ENCODE measurements around the gene COL6A5.

Gene COL6A5

DNA sequence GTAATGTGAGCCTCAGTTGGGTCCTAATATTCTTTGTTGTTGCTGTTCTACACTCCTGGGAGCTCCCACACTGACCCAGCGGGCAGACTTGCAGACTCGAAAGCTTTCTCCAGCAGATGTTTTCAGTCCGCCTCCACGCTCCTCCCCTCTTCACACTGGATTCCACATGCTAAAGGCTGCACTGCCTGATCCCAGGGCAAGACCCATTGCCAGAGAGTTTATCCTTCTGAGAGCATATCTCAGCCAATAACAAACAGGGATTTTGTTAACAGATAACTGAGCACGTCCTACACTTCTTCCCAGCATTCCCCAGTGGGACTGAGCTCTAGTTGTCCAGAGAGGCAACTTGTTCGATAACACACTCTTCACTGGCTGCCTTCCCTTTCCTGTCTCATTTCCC, 163.5 kb downstream of the COL6A5 start:
- DNase-seq (ENCODE audit: extremely low read depth in 1 of 2, low read depth in 1 of 2) = no peak

DNA sequence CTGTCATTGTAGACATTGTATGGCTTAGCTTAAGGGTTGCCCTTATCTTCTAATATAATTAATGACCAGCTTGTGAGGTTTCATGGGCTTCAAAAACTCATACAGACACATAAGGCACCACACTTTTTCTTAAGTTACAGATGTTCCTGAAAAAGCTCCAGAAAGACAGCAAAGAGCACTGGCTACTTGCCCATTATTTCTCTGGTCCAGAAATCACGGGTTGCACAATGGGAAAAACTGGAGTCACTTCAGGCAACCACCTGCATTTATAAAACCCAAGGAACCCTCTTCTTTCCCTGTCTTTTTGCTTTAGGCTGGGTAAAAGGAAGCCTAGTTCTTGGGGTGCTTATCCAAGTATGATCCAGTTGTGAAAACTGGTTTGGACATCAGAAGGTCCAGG, 169.2 kb downstream of the COL6A5 start:
- DNase-seq (ENCODE audit: extremely low read depth in 1 of 2, low read depth in 1 of 2) = no peak

DNA sequence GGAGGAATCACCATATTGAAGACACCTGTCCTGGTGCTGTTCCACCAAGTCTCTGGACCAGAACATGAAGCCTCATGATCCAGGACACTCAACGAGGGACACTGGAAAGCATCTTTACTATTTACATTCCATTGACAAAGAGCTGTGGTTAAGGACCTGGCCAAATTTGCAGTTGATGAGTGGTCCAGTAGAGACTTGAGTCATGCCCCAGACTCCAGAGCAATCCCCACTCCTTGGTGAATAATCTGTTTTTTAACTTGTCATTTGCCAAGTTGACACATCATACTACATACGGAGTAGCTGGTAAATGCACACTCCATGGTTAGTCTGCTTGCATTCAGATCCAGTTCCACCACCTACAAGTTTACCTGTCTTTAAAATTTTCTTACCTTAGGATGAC, 170.3 kb downstream of the COL6A5 start:
- DNase-seq (ENCODE audit: extremely low read depth in 1 of 2, low read depth in 1 of 2) = no peak

DNA sequence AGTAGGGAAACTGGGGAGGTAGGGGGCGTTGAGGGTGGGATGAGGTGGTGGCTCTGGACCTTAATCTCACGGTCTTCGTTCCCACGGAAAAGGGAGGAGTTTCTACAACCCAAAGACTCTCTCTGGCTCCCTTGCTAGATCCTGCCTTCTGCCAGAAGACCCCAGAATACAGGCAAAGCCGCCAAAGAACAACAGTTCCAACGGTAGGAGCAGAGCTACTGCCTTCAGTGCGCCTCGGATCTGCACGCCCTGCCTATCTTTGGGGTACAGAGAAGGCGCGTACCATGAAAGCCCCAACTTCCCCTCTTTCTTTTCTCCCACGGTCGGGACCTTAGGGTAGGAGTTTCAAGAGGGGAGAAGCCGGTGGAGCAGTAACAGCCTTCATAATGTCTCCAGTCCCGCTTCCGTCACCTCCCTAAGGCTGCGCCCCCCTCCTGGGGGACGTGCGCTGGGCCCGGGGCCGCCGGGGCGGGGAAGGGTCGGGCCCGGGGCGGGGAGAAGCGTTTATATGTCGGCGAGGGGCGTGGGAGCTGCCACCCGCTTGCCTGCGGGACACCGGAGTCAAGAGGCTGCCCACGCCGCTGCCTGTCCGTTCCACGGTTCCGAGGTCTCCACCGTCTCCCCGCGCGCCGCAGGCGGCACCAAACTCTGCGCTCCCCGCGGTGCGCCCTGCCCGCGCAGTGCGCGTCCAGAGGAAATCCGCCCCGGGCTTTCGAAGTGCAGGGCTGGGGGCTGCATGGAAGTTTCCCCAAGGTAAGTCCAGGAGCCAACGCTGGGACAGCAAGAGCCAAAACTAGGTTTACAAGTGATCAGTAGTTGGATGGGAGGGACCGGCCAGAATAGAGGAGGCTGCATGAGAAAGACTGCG, 171.4 kb downstream of the COL6A5 start, which contains the start of gene COL6A6:
COL6A6 (plus strand) TSS at position 533 of the 868 bp plus-strand sequence. CDS start 43,188 bp downstream, outside the sequence.
- DNase-seq (ENCODE audit: extremely low read depth in 1 of 2, low read depth in 1 of 2) = no peak

DNA sequence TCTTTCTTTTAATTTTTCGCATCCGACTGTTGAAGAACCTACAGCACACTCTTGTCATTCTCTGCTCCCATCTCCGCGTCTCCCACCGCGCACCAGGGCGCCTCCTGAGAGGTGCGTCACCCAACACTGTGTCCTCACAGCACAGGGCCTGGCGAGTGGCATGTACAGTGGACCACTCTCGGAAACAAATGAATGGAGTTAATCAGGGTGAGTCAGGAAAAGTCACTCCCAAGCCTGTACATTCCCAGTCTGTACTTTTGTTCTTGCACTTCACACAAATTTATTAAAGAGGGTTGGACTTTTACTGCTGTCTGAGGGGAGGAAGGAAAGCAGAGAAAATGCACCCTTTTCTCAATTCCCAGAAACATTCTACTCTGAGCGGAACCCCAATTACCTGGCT, 172.1 kb downstream of the COL6A5 start:
- DNase-seq (ENCODE audit: extremely low read depth in 1 of 2, low read depth in 1 of 2) = no peak

DNA sequence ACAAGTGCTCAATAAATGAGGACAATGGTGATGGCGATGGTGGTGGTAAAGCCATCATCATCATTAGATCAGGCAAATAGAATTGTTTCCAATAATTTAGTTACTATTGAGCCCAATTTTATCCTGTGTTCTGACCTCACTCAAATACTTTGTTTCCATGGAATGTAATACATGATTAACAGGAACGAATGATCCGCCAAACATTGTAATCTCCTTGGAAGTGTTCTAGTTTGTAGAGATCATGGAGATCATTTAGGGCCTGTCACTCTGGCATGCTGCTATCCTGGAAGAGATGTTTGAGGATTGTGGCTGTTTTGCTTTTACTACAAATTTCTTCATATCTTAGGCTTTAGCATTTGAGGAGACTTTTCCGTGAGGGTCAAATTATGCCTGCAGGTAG, 174.3 kb downstream of the COL6A5 start:
- DNase-seq (ENCODE audit: extremely low read depth in 1 of 2, low read depth in 1 of 2) = no peak

DNA sequence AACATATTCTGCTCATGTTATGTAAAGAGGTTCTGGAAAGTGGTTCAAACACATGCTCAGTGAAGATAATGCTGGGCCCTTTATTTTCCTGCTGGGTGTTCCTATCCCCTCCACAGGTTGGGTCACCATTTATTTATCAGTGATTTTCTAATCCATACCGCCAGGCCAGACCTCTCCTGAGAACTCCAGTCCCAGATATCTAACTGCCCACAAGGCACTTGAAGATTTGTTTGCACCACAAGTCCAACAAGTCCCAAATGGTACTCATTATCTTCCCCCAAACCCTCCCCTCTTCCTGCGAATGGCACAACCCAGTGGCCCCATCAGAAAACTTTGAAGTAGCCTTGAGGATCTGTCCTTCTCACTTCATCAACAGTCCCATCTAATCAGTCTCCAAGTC, 176.9 kb downstream of the COL6A5 start:
- no peak for DNase-seq (ENCODE audit: extremely low read depth in 1 of 2, low read depth in 1 of 2)

DNA sequence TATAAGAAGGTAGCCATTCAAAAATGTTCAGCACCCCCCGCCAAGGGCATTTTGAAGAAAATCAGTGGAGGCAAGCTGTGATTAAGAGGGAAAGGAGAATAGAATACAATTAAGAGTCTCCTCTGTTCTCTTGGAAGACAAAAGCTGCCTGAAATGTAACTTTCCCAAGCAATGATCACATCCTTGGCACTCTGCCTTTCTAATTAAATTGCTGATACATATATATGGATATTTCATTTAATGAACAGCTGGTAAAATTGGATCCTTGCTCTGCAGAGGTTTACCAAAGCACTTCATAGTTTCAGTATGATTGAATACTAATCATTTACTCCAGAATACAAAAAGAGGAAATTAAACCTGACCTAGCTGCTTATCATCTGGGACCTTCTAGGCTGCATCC, 182.0 kb downstream of the COL6A5 start:
- DNase-seq (ENCODE audit: extremely low read depth in 1 of 2, low read depth in 1 of 2) = no peak

DNA sequence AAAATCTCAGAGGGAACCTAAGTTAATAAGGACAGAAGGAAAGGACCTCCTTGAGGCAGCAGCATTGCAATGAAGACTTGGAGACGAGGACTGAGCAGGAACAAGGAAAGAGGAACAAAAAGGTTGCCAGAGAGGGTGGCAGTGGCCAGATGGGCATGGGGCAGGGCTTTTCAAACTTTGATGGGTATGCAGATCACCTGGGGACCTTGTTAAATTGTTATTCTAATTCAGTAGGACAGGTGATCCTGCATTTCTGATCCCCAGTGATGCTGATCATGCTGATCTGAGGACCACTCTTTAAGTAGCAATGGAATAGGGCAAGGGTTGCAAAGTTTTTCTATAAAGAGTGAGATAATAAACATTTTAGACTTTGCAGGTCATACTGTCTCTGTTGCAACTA, 182.6 kb downstream of the COL6A5 start:
- DNase-seq (ENCODE audit: extremely low read depth in 1 of 2, low read depth in 1 of 2) = no peak

DNA sequence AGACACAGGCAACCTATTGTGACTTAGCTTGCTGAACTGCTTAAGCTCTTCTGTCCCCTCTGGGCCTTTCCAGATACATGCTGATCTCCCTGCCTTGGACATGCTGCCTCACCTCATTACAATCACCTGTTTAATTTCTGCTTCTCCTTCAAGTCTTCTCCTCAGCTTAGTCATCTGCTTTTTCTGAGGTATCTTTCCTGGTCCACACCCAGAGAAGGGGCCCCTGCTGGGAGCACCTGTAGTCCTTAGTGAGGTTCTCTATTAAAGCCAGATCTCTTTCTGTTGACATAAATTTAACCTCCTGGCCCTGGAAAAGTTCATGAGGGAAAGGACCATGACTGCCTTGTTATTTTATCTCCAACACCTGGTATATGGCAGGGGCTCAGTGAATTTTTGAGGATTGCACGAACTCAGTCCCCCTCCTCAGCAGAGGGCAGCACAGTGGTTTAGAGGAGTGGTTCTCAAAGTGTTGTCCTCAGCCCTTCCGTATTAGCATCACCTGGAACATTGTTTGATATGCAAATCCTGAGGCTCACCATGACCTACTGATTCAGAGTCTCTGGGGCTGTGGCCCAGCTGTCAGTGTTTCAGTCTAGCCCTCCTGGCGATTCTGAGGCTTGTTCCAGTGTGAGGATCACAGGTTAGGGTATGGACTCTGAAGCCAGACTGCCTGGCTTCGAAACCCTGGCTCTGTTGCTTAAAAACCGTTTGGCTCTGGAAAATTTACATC, 184.2 kb downstream of the COL6A5 start:
- no peak for DNase-seq (ENCODE audit: extremely low read depth in 1 of 2, low read depth in 1 of 2)

DNA sequence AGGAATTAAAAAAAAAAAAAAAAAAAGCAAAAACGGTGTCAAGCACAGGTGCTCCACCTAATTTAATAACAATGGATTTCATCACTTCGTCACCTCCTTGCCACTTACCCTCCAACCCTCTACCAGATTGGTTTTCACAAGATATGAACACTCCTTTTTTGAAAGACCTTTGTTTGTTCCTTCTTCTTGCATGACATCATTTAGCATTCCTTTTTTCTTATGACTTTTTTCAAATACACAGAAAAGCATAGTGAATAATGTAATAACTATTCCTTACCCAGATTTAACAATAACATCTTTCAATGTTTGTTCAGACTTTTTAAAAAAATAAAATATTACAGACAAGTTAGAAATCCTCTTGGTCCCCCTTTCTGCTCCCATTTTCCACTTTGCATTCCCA, 187.8 kb downstream of the COL6A5 start:
- no peak for DNase-seq (ENCODE audit: extremely low read depth in 1 of 2, low read depth in 1 of 2)
